NCI-H1417 (cell line): ENCODE measurements around the gene RPE65.
"Not testable (repeated sequence)": the region's sequence is repeated elsewhere in the genome, so short reads cannot be mapped to it uniquely, and the experiment has no call there.

ENCODE experiments used
- DNase-seq, 3 experiments: peaks; one replicate each; lab custom pipeline; 2025; lab: John Stamatoyannopoulos, UW

Gene RPE65

DNA sequence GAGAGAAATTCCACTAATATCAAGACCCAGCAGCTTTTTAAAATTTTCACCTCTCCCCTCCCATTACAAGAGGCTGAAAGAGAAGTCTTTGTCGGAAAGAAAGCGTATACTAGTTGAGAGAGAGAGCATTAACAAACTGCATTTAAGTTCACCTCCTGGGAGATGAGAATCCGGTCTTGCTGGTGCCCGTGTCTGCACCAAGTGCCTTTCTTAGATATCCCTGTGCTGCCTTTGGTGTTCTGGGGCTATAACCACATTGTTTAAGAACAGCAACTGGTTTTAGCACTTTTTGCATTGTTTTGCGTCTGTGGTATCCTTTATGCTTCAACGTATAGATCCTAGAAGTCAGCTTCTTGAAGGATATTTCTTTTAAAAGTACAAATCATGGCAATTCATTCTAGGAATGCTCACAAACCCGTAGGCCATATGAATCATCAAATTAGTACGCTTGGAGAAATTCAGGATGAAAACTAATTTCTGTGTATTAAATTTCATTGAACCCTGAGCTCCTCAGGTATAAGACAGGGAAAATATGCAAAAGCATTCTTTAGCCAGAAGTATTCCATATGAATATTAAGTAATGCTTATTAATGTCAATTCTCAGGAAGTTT, 3.4 kb upstream of the RPE65 start:
- DNase-seq, result no peak

- no peak for DNase-seq
These were observed 1.4 kb downstream of the RPE65 start for GRCh38 chr1:68448365-68448764.

DNA sequence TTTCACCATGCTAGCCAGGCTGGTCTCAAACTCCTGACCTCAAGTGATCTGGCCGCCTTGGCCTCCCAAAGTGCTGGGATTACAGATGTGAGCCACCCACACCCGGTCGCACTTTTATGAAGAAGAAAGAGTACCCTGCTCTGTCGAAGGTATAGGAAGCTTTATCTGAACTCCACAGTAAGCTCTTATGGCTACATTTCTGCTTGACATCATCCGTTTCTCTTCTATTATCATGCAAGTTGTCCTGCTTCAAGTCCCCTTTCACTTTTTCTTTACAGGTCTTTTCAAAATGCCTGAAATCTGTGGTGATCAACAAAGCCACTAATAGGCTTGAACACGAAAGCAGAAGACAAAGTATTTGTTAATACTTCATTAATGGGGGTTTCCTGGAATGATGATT, 4.0 kb downstream of the RPE65 start:
- DNase-seq, result no peak

GRCh38 chr1:68442822-68443556, 6.8 kb downstream of the RPE65 start:
- peak; percentile 18 to 64 (median 26) for DNase-seq

- no peak for DNase-seq
These were observed 7.7 kb downstream of the RPE65 start for GRCh38 chr1:68442006-68442405.

- DNase-seq, result peak in 2 of 3 experiments; percentile 39 to 65
These were observed 11.4 kb downstream of the RPE65 start for GRCh38 chr1:68438310-68438709.

GRCh38 chr1:68433395-68433794, 16.4 kb downstream of the RPE65 start:
- DNase-seq, result no peak

DNA sequence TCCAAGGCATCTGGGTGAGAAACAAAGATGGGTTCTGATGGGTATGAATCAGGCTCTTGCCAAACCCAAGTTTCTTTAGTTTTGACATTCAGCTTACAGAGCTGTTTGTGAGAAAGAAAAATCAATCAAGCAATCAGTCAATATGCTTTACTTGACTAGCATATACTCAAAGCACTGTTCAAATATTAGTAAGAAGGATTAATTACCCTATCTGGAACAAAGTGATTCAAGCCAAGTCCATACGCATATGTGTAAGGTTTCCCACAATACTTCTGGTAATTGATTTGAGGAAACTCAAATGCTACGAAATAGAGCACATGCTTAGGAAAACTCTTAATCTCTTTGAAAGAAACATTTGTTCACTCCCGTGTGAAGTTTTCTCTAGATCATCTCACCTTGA, 18.7 kb downstream of the RPE65 start:
- no peak for DNase-seq

GRCh38 chr1:68429233-68429808, 20.4 kb downstream of the RPE65 start:
- no peak for DNase-seq

DNA sequence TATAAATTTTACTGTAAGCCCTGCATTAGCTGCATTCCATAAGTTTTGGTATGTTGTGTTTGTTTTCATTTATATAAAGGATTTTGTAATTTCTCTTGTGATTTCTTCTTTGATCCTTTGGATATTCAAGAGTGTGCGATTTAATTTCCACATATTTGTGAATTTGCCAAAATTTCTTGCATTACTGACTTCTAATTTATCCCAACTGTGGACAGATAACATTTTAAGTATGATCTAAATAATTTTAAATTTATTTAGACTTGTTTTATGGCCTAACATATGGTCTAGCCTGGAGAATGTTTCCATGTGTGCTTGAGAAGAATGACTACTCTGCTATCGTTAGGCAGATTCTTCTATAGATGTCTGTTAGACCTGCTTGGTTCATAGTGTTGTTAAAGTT, 23.2 kb downstream of the RPE65 start:
- no peak for DNase-seq

DNA sequence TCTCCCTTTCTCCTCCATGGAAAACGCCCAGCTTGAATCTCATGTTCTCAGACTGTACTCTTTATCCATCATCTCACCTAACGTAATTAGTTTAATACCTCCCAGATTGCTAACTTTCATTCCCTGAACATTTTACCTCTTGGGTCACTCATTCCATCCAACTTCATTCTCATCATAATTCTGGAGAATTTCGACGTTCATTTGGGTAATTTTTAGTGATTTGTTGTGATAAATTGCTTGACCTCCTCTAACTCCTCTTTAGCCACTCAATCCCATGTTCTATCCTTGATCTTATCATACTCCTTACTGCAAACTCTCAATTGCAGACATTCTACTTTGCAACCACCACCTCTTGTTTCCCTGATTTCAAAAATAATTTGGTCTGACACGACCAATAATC, 28.4 kb downstream of the RPE65 start:
- DNase-seq, result no peak

DNA sequence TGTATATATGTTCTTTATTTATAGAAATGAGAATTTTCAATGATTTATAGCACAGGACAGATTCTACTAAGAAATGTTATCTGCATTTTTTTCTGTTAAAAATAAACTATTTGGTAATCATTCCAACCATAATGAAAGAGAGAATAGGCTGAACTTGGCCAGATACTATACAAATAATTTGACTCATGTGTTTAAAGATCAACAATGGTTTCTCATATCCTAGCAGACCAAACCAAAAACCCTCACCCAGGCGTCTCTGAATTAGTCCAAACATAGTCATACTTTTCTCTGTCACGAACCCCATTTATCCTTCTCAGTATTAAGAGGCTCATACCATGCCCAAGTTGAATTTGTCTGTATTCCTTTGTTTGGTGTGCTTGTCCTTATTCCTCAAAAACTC, 40.3 kb downstream of the RPE65 start:
- DNase-seq, result no peak

DNA sequence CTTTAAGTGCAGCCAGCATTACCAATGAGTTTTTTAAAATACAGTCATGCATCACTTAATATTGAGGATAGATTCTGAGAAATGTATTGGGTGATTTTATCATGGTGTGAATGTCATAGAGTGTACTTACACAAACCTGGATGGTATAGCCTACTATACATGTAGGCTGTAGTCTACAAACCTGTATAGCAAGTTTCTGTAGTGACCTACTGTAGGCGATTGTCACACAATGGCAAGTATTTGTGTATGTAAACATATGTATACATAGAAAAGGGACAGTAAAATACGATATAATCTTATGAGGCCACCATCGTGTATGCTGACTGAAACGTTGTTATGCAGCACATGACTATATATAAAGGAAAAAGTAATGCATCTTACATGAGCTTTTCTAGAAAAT, 48.2 kb downstream of the RPE65 start:
- DNase-seq, result peak in 1 of 3 experiments; percentile 47

DNA sequence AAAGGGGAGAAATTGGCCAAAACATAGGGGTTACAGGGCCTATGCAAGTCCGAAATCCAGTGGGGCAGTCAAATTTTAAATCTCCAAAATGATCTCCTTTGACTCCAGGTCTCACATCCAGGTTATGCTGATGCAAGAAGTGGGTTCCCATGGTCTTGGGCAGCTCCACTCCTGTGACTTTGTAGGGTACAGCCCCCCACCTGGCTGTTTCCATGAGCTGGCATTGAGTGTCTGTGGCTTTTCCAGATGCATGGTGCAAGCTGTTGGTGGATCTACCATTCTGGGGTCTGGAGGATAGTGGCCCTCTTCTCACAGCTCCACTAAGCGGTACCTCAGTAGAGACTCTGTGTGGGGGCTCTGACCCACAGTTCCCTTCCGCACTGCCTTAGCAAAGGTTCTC, 54.2 kb downstream of the RPE65 start:
- DNase-seq, result not testable (repeated sequence)

DNA sequence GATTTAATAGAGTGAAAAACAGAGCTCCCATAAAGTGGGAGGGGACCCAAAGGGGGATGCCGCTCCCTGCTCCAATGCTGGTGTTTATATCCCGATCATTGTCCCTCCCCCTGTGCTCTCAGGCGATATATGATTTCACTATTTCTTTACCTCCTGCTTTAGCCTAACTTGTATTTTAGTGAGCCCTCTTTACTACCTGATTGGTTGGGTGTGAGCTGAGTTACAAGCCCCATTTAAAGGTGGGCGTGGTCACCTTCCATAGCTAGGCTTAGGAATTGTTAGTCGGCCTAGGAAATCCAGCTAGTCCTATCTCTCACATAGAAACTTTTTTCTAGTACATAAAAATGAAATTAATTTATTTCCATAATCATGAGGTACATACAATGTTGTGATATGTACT, 57.3 kb downstream of the RPE65 start:
- not testable (repeated sequence) for DNase-seq

- not testable (repeated sequence) for DNase-seq
These were observed 63.8 kb downstream of the RPE65 start for GRCh38 chr1:68385798-68386524.

DNA sequence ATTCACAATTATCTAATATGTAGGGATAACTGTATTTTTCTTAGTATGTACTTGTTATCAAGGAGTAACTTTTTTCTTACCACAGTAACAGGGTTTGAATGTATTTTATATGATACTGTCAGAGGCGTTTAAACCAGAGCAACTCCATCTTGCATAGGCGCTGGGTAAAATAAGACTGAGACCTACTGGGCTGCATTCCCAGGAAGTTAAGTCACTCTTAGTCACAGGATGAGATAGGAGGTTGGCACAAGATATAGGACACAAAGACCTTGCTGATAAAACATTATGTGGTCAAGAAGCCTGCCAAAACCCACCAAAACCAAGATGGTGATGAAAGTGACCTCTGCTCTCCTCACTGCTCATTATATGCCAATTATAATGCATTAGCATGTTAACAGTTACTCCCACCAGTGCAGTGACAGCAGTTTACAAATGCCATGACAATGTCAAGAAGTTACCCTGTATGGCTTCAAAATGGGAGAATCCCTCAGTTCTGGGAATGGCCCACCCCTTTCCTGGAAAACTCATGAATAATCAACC, 64.8 kb downstream of the RPE65 start:
- DNase-seq, result no peak

DNA sequence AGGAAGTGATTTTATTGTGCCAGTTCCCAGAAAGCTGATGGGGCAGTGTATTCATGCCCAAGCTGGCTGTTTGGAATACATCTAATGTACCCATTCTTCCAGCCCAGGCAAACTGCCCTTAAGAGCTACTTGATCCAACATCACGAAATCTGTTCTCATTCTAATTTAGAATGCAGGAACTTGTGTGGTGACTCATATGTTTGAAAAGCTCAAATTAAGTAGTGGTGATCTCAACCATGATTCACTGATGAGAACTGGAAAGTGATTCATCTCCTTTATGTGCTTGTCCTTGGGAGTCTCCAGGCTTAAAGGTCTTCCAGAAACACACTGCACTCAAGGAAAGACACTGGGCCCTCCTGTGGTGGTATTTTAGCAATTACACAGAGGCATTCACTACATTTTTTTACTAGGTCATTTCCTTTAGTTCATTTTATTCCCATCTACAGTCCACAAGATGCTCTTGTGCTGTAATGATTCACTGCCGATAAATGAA, 65.4 kb downstream of the RPE65 start:
- no peak for DNase-seq

- DNase-seq, result no peak
These were observed 66.7 kb downstream of the RPE65 start for GRCh38 chr1:68383092-68383491.

DNA sequence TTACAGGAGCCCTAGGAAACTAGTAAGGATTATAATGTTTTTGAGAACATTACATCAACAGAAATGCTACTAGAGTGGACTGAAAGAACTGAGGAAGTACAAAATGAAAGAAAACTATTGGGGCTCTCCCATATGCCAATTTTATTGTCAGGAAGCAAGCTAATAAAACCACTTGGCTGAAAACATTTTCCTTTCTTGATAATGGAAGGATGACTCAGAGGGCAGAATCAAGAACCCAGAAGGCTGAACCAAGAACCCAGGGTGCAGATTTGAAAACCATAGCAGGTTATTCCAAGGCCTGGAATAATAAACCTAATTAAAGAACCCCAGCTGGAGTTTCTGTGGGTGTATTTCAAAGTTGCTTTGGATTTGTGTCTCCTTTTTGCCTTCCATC, 70.7 kb downstream of the RPE65 start:
- DNase-seq, result no peak
